Prostate gland (tissue), 2 donors: Measurements from ENCODE around the gene MICAL3. TPM values are rescaled to one million over a fixed set of nuclear protein-coding genes. Genes with fewer than 3 reads are reported as not detected.

Experiments used
- DNase-seq: peaks from one replicate; pipeline ENCODE4 v3.0.0-alpha.2; 2019; ENCODE audit warnings: low spot score
- H3K27ac ChIP-seq, 2 donors: fragments of 200-600 bp; sonication (generic); 2 replicates each; pipeline ENCODE4 v1.5.1; 2017 to 2019
- H3K27me3 ChIP-seq: fragments of 200-600 bp; sonication (generic); replicated peaks from 2 replicates; pipeline ENCODE4 v1.5.1; 2019; ENCODE audit not compliant: insufficient read depth
- H3K36me3 ChIP-seq, 2 donors: fragments of 200-600 bp; sonication (generic); 1 replicate in 1 of 2; 2 replicates in 1 of 2; pipeline versions ENCODE4 v1.5.1 to v1.8.1; 2017 to 2019
- H3K4me1 ChIP-seq: fragments of 200-600 bp; sonication (generic); replicated peaks from 2 replicates; pipeline ENCODE4 v1.5.1; 2019
- H3K4me3 ChIP-seq, 2 donors: fragments of 200-600 bp; sonication (generic); 2 replicates each; pipeline ENCODE4 v1.5.1; 2017 to 2019
- H3K9me3 ChIP-seq: fragments of 200-600 bp; sonication (generic); 2 replicates; pipeline ENCODE4 v1.5.1; 2017
- POLR2A ChIP-seq: fragments of 450-650 bp; IDR thresholded peaks from one replicate; pipeline ENCODE4 v1.6.1; 2016; ENCODE audit warnings: antibody characterized with exemption, mild to moderate bottlenecking
- POLR2AphosphoS5 ChIP-seq: sonication (generic); formaldehyde crosslinking; IDR thresholded peaks from one replicate; pipeline ENCODE4 v1.6.1; 2017; ENCODE audit warnings: antibody characterized with exemption
- WGBS: methylation state at CpG from one replicate; pipeline ENCODE4 v1.1.5; 2018; 5-methylcytosine and 5-hydroxymethylcytosine counted together
- intact Hi-C: fragments of 100-400 bp; cut with DNase I; formaldehyde crosslinking; loops from one replicate; pipeline ENCODE4 v1.14.2; 2022
- total RNA-seq, 2 donors: library from RNA; depleted of rRNA; stranded (reverse); fragments of >200 nt; gene quantifications; one replicate each; pipeline ENCODE4 v1.1.0, GENCODE V29; 2016
- TF ChIP-seq, protein P1 (sequence below), 4 experiments: fragments of 200-600 bp in 2 of 4; fragments of 450-650 bp in 2 of 4; sonication (generic) in 2 of 4; IDR thresholded peaks; 1 replicate in 3 of 4; 2 replicates in 1 of 4; pipeline ENCODE4 v1.5.1; 2016 to 2019; ENCODE audit warnings: antibody characterized with exemption in 4 of 4, mild to moderate bottlenecking in 2 of 4, moderate library complexity in 2 of 4

The MICAL3 gene
- total RNA-seq, 2 donors from 2014 or later, result 58.6 to 78.7 TPM

GRCh38 chr22:17888439-17888838 is 135.9 kb downstream of the MICAL3 start:
- peaks cover 0 to 3% of the 10 kb centered on the region in 2 donors for H3K36me3 ChIP-seq
- intact Hi-C loops, result loop anchor here (10.0 kb wide), 1 partner anchor 154 kb away; no protein-coding TSS in a partner anchor

GRCh38 chr22:17884893-17885292 is 139.5 kb downstream of the MICAL3 start:
- TF ChIP-seq POLR2AphosphoS5 (no peak), POLR2A (no peak)
- Histone ChIP-seq H3K36me3 (peaks cover 0 to 3% of the 10 kb centered on the region in 2 donors), H3K4me3 (no peak overlapping the region), H3K4me1 (no peaks in the 10 kb centered on the region), H3K27ac (peak overlapping the region; percentile 22 to 54), H3K27me3 (no peaks in the 10 kb centered on the region), H3K9me3 (no peaks in the 10 kb centered on the region)
- intact Hi-C loops, result loop anchor here (10.0 kb wide), 1 partner anchor 150 kb away; no protein-coding TSS in a partner anchor
- DNase-seq, result no peak
- 75% methylated on average over 8 of the region's 8 CpGs for WGBS

More at GRCh38 chr22:17888439-17888838, 135.9 kb downstream of the MICAL3 start:
- DNase-seq, result no peak
- no peaks in the 10 kb centered on the region for H3K4me1 ChIP-seq
- H3K9me3 ChIP-seq, result no peaks in the 10 kb centered on the region
- H3K27me3 ChIP-seq, result no peaks in the 10 kb centered on the region
- no peak overlapping the region for H3K4me3 ChIP-seq
- H3K27ac ChIP-seq, result no peak overlapping the region
- WGBS, result 92% methylated on average over 12 of the region's 12 CpGs
- TF ChIP-seq POLR2A (no peak), POLR2AphosphoS5 (no peak)
- TF ChIP-seq, protein P1, sequence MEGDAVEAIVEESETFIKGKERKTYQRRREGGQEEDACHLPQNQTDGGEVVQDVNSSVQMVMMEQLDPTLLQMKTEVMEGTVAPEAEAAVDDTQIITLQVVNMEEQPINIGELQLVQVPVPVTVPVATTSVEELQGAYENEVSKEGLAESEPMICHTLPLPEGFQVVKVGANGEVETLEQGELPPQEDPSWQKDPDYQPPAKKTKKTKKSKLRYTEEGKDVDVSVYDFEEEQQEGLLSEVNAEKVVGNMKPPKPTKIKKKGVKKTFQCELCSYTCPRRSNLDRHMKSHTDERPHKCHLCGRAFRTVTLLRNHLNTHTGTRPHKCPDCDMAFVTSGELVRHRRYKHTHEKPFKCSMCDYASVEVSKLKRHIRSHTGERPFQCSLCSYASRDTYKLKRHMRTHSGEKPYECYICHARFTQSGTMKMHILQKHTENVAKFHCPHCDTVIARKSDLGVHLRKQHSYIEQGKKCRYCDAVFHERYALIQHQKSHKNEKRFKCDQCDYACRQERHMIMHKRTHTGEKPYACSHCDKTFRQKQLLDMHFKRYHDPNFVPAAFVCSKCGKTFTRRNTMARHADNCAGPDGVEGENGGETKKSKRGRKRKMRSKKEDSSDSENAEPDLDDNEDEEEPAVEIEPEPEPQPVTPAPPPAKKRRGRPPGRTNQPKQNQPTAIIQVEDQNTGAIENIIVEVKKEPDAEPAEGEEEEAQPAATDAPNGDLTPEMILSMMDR (IDR thresholded peaks at IDR 0.05), result no peak

DNA sequence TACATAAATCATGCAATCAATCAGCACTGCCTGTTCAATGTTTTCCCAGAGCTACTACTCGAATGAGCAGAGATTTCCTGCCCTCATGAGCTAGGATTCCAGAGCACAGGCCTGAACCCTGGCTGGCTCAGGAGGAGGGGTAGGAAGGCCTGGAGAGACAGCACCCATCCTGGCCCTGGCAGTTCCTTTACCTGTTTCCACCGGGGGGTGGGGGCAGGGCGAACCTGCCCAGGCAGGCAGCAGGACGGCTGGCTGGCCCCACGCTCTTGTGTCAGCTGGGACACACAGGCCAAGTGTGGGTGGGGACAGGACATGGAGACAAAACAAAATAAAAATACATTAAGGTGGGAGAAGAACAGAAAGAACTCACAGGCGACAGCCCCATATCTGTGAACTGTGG is 140.3 kb downstream of the MICAL3 start:
- TF ChIP-seq POLR2AphosphoS5, result peak; percentile 84
- TF ChIP-seq, protein P1 (IDR thresholded peaks at IDR 0.05), result no peak
- Histone ChIP-seq H3K4me1 (no peaks in the 10 kb centered on the region), H3K36me3 (peaks cover 0 to 3% of the 10 kb centered on the region in 2 donors), H3K27ac (peak overlapping the region; percentile 22 to 54), H3K9me3 (no peaks in the 10 kb centered on the region), H3K4me3 (no peak overlapping the region), H3K27me3 (no peaks in the 10 kb centered on the region)
- intact Hi-C loops, result loop anchor here (10.0 kb wide), 1 partner anchor 149 kb away; no protein-coding TSS in a partner anchor
- 39% methylated on average over 6 of the region's 6 CpGs for WGBS
- DNase-seq, result peak; percentile 88

GRCh38 chr22:17883356-17883755 is 141.0 kb downstream of the MICAL3 start:
- Histone ChIP-seq H3K4me1 (no peaks in the 10 kb centered on the region), H3K36me3 (peaks cover 0 to 3% of the 10 kb centered on the region in 2 donors), H3K4me3 (no peak overlapping the region), H3K27me3 (no peaks in the 10 kb centered on the region), H3K9me3 (no peaks in the 10 kb centered on the region), H3K27ac (peak overlapping the region; percentile 22 to 54)
- no peak for DNase-seq
- 77% methylated on average over 9 of the region's 9 CpGs for WGBS
- TF ChIP-seq, protein P1 (IDR thresholded peaks at IDR 0.05), result no peak
- TF ChIP-seq POLR2A (no peak), POLR2AphosphoS5 (no peak)
- intact Hi-C loops, result loop anchor here (10.0 kb wide), 1 partner anchor 149 kb away; no protein-coding TSS in a partner anchor

GRCh38 chr22:17882727-17883126 is 141.6 kb downstream of the MICAL3 start:
- H3K27me3 ChIP-seq, result no peaks in the 10 kb centered on the region
- TF ChIP-seq POLR2A, result no peak
- TF ChIP-seq POLR2AphosphoS5, result no peak
- TF ChIP-seq, protein P1 (IDR thresholded peaks at IDR 0.05), result no peak
- H3K4me3 ChIP-seq, result no peak overlapping the region
- peaks cover 0 to 3% of the 10 kb centered on the region in 2 donors for H3K36me3 ChIP-seq
- no peaks in the 10 kb centered on the region for H3K9me3 ChIP-seq
- no peaks in the 10 kb centered on the region for H3K4me1 ChIP-seq
- no peak overlapping the region for H3K27ac ChIP-seq
- intact Hi-C loops, result loop anchor here (10.0 kb wide), 1 partner anchor 148 kb away; no protein-coding TSS in a partner anchor
- WGBS, result 88% methylated on average over 8 of the region's 8 CpGs
- DNase-seq, result no peak
